GM19468 (cell line): ENCODE results near the gene CEP170B.
"Not testable (repeated sequence)": the region's sequence is repeated elsewhere in the genome, so short reads cannot be mapped to it uniquely, and the experiment has no call there.

Experiments
- ATAC-seq: cut with Tn5 transposase; IDR thresholded peaks from one replicate; pipeline ENCODE4 v1.9.1; 2021; ENCODE audit warnings: mild to moderate bottlenecking, moderate library complexity, moderate number of reproducible peaks; ENCODE audit not compliant: unreplicated experiment; ENCODE audit errors: extremely low read depth

Gene CEP170B

DNA sequence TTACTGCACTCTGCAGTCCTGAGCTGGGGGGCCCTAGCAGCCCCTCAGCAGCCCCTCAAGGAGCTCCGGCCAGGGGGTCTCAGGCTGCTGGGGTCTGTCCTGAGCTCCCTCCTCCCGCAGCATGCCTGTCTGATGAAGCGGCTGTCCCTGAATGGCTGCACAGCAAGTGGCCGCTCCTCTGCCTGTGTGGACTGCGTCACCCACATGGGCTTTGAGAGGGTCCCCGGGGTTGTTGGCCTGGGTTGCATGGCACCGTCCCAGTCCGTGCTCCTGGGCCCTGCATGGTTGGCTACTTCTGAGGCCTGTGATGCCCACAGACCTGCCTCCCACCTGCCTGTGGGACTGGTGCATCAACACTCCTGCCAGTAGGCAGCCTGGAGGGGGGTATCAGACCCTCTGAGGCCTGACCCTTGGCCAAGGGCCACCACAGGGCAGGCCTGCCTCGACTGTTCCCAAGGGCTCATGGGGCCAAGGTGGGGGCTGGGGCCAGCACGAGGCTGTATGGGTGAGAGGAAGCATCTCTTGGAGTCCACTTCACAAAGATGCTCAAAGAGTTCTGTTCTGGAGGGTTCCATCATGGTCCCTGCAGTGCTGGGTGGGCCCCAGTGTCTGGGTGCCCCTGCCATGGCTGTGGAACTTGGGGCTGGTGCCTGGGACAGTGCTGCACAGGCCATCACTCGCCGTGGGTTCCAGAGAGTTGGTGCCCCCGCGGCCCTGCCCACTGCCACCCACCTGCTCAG lies 12.2 kb downstream of the CEP170B start:
- no peak for ATAC-seq

GRCh38 chr14:104877806-104878550 lies 12.9 kb downstream of the CEP170B start:
- ATAC-seq: no peak

- no peak for ATAC-seq
Observed at GRCh38 chr14:104878582-104878981, 13.5 kb downstream of the CEP170B start.

- no peak for ATAC-seq
Observed at GRCh38 chr14:104879201-104879982, 14.3 kb downstream of the CEP170B start.

- ATAC-seq: no peak
Observed at GRCh38 chr14:104879983-104880565, 15.0 kb downstream of the CEP170B start.

DNA sequence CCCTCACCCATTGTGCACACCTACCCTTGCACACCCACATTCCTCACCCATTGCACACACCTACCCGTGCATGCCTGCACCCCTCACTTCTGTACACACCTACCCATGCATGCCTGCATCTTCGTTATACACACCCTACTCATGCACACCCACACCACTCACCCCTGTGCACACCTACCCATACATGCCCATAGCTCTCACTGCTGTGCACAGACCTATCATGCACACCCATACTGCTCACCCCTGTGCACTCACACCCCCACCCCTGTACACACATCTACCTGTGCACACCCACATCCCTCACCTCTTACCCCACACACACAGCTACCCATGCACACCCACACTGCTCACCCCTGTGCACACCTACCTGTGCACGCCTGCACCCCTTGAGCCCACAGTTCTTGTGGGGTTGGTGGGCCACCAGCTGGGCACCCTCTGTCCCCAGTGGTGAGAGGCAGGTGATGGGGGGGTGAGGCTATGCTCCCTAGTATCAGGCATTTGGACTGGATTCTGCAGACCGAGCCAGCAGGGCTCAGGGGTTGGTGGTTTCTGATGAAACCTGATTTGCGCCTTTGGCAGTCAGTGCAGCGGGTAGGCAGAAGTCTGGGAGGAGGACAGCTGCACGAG lies 15.6 kb downstream of the CEP170B start:
- no peak for ATAC-seq

DNA sequence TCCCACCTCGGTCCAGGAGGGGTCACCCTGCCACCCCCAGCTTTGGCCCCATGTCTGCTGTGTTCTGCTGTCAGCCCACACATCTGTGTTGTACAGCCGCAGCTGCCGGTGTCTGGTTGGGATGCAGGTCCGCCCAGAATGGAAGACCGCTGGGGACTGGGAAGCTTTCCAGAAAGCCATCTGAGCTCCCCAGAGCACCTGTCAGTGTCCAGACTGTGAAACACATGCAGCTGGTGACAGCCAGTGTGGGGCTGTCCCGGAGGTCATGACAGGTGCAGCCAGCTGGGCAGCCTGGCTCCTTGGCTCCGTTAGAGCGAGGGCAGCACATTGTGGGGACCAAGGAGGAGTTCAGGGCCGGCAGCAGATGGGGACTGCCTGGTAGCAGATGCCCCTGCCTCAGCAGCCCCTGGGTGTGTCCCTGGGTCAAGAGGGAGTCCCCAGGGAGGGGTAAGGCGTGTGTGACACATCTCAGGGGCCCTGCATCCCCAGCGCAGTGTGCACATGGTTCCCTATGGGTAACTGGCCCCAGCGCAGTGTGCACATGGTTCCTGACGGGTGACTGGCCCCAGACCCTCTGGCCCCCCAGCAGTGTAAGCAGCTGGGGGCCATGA lies 16.4 kb downstream of the CEP170B start:
- no peak for ATAC-seq

- ATAC-seq: no peak
Observed at GRCh38 chr14:104882325-104882973, 17.4 kb downstream of the CEP170B start.

DNA sequence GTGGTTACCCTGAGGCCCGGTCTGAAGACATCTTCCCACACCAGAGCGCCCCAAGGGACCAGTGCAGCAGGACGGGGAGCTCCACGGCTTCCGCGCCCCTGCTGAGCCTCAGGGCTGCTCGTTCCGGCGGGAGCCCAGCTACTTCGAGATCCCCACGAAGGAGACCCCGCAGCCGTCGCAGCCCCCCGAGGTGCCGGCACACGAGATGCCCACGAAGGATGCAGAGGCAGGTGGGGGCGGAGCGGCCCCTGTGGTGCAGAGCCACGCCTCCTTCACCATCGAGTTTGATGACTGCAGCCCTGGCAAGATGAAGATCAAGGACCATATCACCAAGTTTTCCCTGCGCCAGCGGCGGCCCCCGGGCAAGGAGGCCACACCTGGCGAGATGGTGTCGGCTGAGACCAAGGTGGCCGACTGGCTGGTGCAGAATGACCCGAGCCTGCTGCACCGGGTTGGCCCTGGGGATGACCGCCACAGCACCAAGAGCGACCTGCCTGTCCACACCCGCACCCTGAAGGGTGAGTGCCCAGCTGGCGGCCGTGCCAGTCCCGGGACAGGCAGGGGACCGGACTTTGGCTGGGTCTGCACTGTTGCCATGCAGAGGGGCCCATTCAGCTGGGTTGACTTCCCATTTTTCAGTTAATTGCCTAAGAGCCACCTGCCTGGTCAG lies 18.1 kb downstream of the CEP170B start:
- ATAC-seq: no peak

GRCh38 chr14:104883681-104884361 lies 18.8 kb downstream of the CEP170B start:
- ATAC-seq: no peak

DNA sequence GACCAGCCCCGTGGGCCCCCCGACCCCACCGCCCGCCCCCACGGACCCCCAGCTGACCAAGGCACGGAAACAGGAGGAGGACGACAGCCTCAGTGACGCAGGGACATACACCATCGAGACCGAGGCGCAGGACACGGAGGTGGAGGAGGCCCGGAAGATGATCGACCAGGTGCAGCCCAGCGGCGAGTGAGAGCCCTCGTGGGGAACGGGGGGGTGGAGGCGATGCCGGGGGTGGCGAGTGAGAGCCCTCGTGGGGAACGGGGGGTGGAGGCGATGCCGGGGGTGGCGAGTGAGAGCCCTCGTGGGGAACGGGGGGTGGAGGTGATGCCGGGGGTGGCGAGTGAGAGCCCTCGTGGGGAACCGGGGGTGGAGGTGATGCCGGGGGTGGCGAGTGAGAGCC lies 19.3 kb downstream of the CEP170B start:
- not testable (repeated sequence) for ATAC-seq

DNA sequence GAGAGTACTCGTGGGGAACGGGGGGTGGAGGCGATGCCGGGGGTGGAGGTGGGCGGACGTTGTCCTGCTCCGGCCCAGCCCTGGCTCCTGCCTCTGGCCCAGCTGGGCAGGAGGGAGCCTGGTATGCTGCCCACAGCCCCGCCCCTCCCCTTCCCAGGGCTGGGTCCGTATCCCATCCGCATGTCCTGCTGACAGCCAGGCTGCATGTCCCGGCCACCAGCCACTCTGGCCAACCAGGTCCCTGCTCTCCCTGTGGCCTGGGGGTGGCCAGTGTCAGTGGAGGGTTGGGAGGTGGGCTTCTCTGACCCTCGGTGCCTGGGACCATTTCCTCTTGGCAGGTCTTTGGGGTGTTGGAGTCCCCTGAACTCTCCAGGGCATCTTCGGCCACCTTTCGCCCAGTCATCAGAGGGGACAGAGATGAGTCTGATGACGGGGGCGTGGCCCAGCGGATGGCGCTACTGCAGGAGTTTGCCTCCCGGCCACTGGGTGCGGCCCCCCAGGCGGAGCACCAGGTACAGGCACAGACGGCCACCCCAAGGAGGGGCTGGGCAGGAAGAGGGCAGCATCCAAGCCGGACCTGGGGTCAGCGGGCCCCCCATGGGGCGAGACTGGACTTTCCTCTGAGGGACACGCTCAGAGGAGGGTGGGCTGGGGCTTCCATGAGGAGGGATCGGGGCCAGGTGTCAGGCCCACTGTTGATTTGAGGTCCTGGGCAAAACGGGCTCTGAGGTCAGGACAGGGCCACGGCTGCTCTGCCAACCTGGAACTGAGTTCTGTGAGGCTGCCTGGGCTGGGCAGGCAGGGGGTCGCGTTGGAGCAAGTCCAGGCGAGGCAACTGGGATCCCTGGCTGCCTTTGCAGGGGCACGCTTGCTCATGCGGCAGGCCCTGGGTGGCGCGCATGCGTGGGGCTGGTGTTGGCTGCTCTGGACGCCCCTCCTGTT lies 20.2 kb downstream of the CEP170B start:
- ATAC-seq: no peak

DNA sequence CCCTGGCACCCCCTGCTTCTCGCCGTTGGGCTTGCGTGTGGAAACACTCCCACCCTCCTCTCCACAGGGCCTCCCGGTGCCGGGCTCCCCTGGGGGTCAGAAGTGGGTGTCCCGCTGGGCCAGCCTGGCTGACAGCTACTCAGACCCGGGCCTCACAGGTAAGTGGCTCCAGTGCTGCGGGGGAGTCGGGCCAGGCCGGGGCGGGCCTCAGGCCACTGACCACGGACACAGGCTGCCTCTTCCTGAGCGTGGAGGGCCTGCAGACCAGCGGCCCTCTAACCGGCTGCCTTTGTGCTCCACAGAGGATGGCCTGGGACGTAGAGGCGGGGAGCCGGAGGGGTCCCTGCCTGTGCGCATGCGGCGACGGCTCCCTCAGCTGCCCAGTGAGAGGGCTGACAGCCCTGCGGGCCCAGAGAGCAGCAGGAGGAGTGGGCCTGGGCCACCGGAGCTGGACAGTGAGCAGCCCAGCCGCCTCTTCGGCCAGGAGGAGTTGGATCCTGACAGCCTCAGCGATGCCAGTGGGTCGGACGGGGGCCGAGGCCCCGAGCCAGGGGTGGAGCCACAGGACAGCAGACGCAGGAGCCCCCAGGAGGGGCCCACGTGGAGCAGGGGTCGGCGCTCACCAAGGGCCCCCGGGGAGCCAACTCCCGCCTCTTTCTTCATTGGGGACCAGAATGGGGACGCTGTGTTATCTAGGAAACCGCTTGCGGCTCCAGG lies 21.1 kb downstream of the CEP170B start:
- ATAC-seq: no peak

- ATAC-seq: no peak
Observed at GRCh38 chr14:104886690-104887622, 21.9 kb downstream of the CEP170B start.
